Right forelimb (tissue), 1 donor: ENCODE data around the gene NOTO.

ENCODE experiments used
- DNase-seq: peaks from one replicate; pipeline ENCODE4 v3.0.0-alpha.2; 2018

The NOTO gene

GRCh38 chr2:73203055-73203681, 794 bp downstream of the NOTO start:
- no peak for DNase-seq

GRCh38 chr2:73205611-73206010, 3.2 kb downstream of the NOTO start:
- DNase-seq: no peak

- no peak for DNase-seq
These were observed 5.9 kb downstream of the NOTO start for GRCh38 chr2:73208258-73208657.

- no peak for DNase-seq
These were observed 7.6 kb downstream of the NOTO start for GRCh38 chr2:73210019-73210418.

GRCh38 chr2:73210696-73211095, 8.3 kb downstream of the NOTO start:
- DNase-seq: no peak

GRCh38 chr2:73212098-73212447, 9.7 kb downstream of the NOTO start:
- DNase-seq: no peak

- DNase-seq: peak; percentile 73
These were observed 10.2 kb downstream of the NOTO start for GRCh38 chr2:73212448-73213176.

GRCh38 chr2:73214120-73215035, 12.0 kb downstream of the NOTO start, which contains the start of gene SMYD5:
TSS of gene SMYD5 (plus strand) at chr2:73214245. CDS start at chr2:73214267, 22 bp downstream.
- DNase-seq: peak; percentile 91

GRCh38 chr2:73215254-73215653, 12.9 kb downstream of the NOTO start:
- DNase-seq: no peak

- no peak for DNase-seq
These were observed 14.8 kb downstream of the NOTO start for GRCh38 chr2:73217160-73217559.

GRCh38 chr2:73217826-73218225, 15.5 kb downstream of the NOTO start:
- no peak for DNase-seq

- no peak for DNase-seq
These were observed 15.9 kb downstream of the NOTO start for GRCh38 chr2:73218298-73218697.

GRCh38 chr2:73223821-73224220, 21.4 kb downstream of the NOTO start:
- no peak for DNase-seq

- DNase-seq: no peak
These were observed 23.4 kb downstream of the NOTO start for GRCh38 chr2:73225513-73226360.

GRCh38 chr2:73227086-73227485, 24.7 kb downstream of the NOTO start:
- no peak for DNase-seq

GRCh38 chr2:73228631-73229030, 26.3 kb downstream of the NOTO start:
- no peak for DNase-seq

GRCh38 chr2:73232403-73233153, 30.2 kb downstream of the NOTO start:
- peak; percentile 54 for DNase-seq

- peak; percentile 97 for DNase-seq
These were observed 31.0 kb downstream of the NOTO start, which contains the start of gene PRADC1 for GRCh38 chr2:73233154-73233931. TSS of gene PRADC1 (minus strand) at chr2:73233239. CDS start at chr2:73233160, 79 bp downstream.

GRCh38 chr2:73233932-73234832, 31.8 kb downstream of the NOTO start, which contains the start of gene CCT7:
TSS of gene CCT7 (plus strand) at chr2:73234308. CDS start at chr2:73234379, 71 bp downstream.
- peak; percentile 91 for DNase-seq
